H9 (cell line): ENCODE data around the gene STXBP6. TPM values are rescaled to one million over a fixed set of nuclear protein-coding genes. Genes with fewer than 3 reads are reported as not detected.

Experiments
- DNase-seq: peaks from one replicate; pipeline ENCODE4 v3.0.0-alpha.2; 2017
- H2AFZ ChIP-seq: one replicate; pipeline ENCODE4 v1.6.1; 2013; ENCODE audit warnings: mild to moderate bottlenecking, low read length, control low read depth, moderate library complexity
- H2AK5ac ChIP-seq: 2 replicates; pipeline ENCODE4 v1.6.1; 2013; ENCODE audit warnings: low read length, control low read depth, mixed read lengths; ENCODE audit not compliant: insufficient read length
- H2BK120ac ChIP-seq: one replicate; pipeline ENCODE4 v1.6.1; 2013; ENCODE audit warnings: low read depth, mild to moderate bottlenecking, low read length, control low read depth, inconsistent platforms; ENCODE audit not compliant: poor library complexity, severe bottlenecking
- H2BK12ac ChIP-seq: 2 replicates; pipeline ENCODE4 v1.6.1; 2013; ENCODE audit warnings: low read length, control low read depth, mixed read lengths, low read depth; ENCODE audit not compliant: insufficient read length
- H2BK15ac ChIP-seq: 2 replicates; pipeline ENCODE4 v1.6.1; 2013; ENCODE audit warnings: low read depth, low read length, control low read depth
- H2BK20ac ChIP-seq: one replicate; pipeline ENCODE4 v1.6.1; 2013; ENCODE audit warnings: low read depth, mild to moderate bottlenecking, low read length, control low read depth, inconsistent platforms; ENCODE audit not compliant: poor library complexity, severe bottlenecking
- H2BK5ac ChIP-seq: 2 replicates; pipeline ENCODE4 v1.6.1; 2013; ENCODE audit warnings: low read length, control low read depth, mixed read lengths; ENCODE audit not compliant: insufficient read length
- H3K14ac ChIP-seq: 2 replicates; pipeline ENCODE4 v1.6.1; 2013; ENCODE audit warnings: low read length, control low read depth; ENCODE audit not compliant: insufficient read depth
- H3K18ac ChIP-seq: 2 replicates; pipeline ENCODE4 v1.6.1; 2013; ENCODE audit warnings: low read depth, mild to moderate bottlenecking, mixed read lengths, low read length, control low read depth; ENCODE audit not compliant: insufficient read length
- H3K23ac ChIP-seq: 2 replicates; pipeline ENCODE4 v1.6.1; 2013; ENCODE audit warnings: low read length, control low read depth, mixed read lengths, low read depth; ENCODE audit not compliant: insufficient read length
- H3K23me2 ChIP-seq: 2 replicates; pipeline ENCODE4 v1.6.1; 2013; ENCODE audit warnings: low read depth, mild to moderate bottlenecking, mixed read lengths, low read length, control low read depth; ENCODE audit not compliant: insufficient read length, poor library complexity, severe bottlenecking
- H3K27ac ChIP-seq: 2 replicates; pipeline ENCODE4 v1.5.1; 2013; ENCODE audit warnings: low read length, control low read depth, mixed read lengths, low read depth; ENCODE audit not compliant: insufficient read length
- H3K27me3 ChIP-seq: 2 replicates; pipeline ENCODE4 v1.6.1; 2013; ENCODE audit warnings: low read length, control low read depth, inconsistent platforms; ENCODE audit not compliant: insufficient read depth
- H3K4ac ChIP-seq: 2 replicates; pipeline ENCODE4 v1.6.1; 2013; ENCODE audit warnings: low read depth, mild to moderate bottlenecking, control low read depth, inconsistent platforms, low read length, moderate library complexity
- H3K4me1 ChIP-seq: 2 replicates; pipeline ENCODE4 v1.6.1; 2013; ENCODE audit warnings: low read length, control low read depth, inconsistent platforms; ENCODE audit not compliant: insufficient read depth
- H3K4me2 ChIP-seq: 2 replicates; pipeline ENCODE4 v1.6.1; 2013; ENCODE audit warnings: low read length, control low read depth, mixed read lengths; ENCODE audit not compliant: insufficient read length, insufficient read depth
- H3K56ac ChIP-seq: 2 replicates; pipeline ENCODE4 v1.6.1; 2013; ENCODE audit warnings: low read depth, mild to moderate bottlenecking, mixed read lengths, low read length, control low read depth; ENCODE audit not compliant: insufficient read length
- H3K79me1 ChIP-seq: 2 replicates; pipeline ENCODE4 v1.6.1; 2013; ENCODE audit warnings: low read depth, mild to moderate bottlenecking, moderate library complexity, low read length, control low read depth, inconsistent platforms; ENCODE audit not compliant: insufficient read depth, poor library complexity, severe bottlenecking
- H3K79me2 ChIP-seq: 2 replicates; pipeline ENCODE4 v1.6.1; 2013; ENCODE audit warnings: low read length, control low read depth, inconsistent platforms; ENCODE audit not compliant: insufficient read depth
- H3K9ac ChIP-seq: 2 replicates; pipeline ENCODE4 v1.6.1; 2013; ENCODE audit warnings: low read length, control low read depth, mixed read lengths; ENCODE audit not compliant: insufficient read length; ENCODE audit errors: extremely low read depth
- H3K9me3 ChIP-seq: one replicate; pipeline ENCODE4 v1.6.1; 2013; ENCODE audit warnings: low read depth, low read length, inconsistent platforms; ENCODE audit not compliant: control insufficient read depth
- H3T11ph ChIP-seq: one replicate; pipeline ENCODE4 v1.6.1; 2013; ENCODE audit warnings: mild to moderate bottlenecking, low read length, control low read depth, inconsistent platforms
- H4K20me1 ChIP-seq: one replicate; pipeline ENCODE4 v1.6.1; 2013; ENCODE audit not compliant: control insufficient read depth, insufficient read length, insufficient read depth
- H4K5ac ChIP-seq: 2 replicates; pipeline ENCODE4 v1.6.1; 2013; ENCODE audit warnings: low read depth, mild to moderate bottlenecking, mixed read lengths, low read length, control low read depth; ENCODE audit not compliant: insufficient read length
- H4K8ac ChIP-seq: replicated peaks from 2 replicates; pipeline ENCODE4 v1.6.1; 2013; ENCODE audit warnings: low read length, control low read depth, mixed read lengths, low read depth; ENCODE audit not compliant: insufficient read length
- H4K91ac ChIP-seq: 2 replicates; pipeline ENCODE4 v1.6.1; 2013; ENCODE audit warnings: low read depth, mild to moderate bottlenecking, moderate library complexity, mixed read lengths, low read length, control low read depth; ENCODE audit not compliant: insufficient read length
- H3K27ac Mint-ChIP-seq, 3 experiments: 2 replicates in 2 of 3; 3 replicates in 1 of 3; pipeline ENCODE4 v1.8.0; 2020 to 2021; ENCODE audit warnings: mixed read lengths in 3 of 3, mild to moderate bottlenecking in 1 of 3, moderate library complexity in 1 of 3
- H3K27me3 Mint-ChIP-seq: 2 replicates; pipeline ENCODE4 v1.8.0; 2021; ENCODE audit warnings: low read depth, mild to moderate bottlenecking, moderate library complexity, mixed read lengths
- H3K36me3 Mint-ChIP-seq, 3 experiments: 2 replicates in 2 of 3; 3 replicates in 1 of 3; pipeline ENCODE4 v1.8.0; 2020 to 2021; ENCODE audit warnings: low read depth in 3 of 3, mixed read lengths in 3 of 3; ENCODE audit not compliant: insufficient read depth in 1 of 3
- H3K4me1 Mint-ChIP-seq, 2 experiments: 2 replicates each; pipeline ENCODE4 v1.8.0; 2020; ENCODE audit warnings: mixed read lengths in 2 of 2
- H3K4me3 Mint-ChIP-seq, 2 experiments: 2 replicates in 1 of 2; 3 replicates in 1 of 2; pipeline ENCODE4 v1.8.0; 2020 to 2021; ENCODE audit warnings: mild to moderate bottlenecking in 2 of 2, mixed read lengths in 2 of 2, moderate library complexity in 1 of 2
- H3K9me3 Mint-ChIP-seq, 2 experiments: 2 replicates in 1 of 2; 3 replicates in 1 of 2; pipeline ENCODE4 v1.8.0; 2020; ENCODE audit warnings: mild to moderate bottlenecking in 2 of 2, mixed read lengths in 2 of 2, moderate library complexity in 1 of 2
- WGBS: extraction: QIAGEN DNeasy Blood & Tissue Kit; methylation state at CpG from one replicate; pipeline ENCODE4 v1.1.7; 2013; ENCODE audit warnings: missing lambda C conversion rate, low lambda C conversion rate, mixed read lengths; ENCODE audit not compliant: insufficient read length; ENCODE audit errors: extremely low coverage; 5-methylcytosine and 5-hydroxymethylcytosine counted together
- total RNA-seq: library from RNA; stranded (reverse); gene quantifications from 2 replicates; pipeline ENCODE4 v1.2.1, GENCODE V29; 2021
- TF ChIP-seq, protein P1 (sequence below): fragments of 200-600 bp; sonication (generic); conservative IDR thresholded peaks from 3 replicates; pipeline ENCODE4 v1.8.0; 2021; ENCODE audit warnings: antibody characterized with exemption, mild to moderate bottlenecking

STXBP6 gene
- total RNA-seq, 1 experiment from 2014 or later: 3.6 TPM

- no peaks in the 10 kb centered on the region for H3K79me1 ChIP-seq
- H2BK5ac ChIP-seq: no peak overlapping the region
- H3K23me2 ChIP-seq: no peaks in the 10 kb centered on the region
- H2BK120ac ChIP-seq: no peak overlapping the region
- H2AK5ac ChIP-seq: no peak overlapping the region
- Mint-ChIP-seq H3K4me1 (peaks cover 5 to 8% of the 10 kb centered on the region in 2 experiments), H3K27me3 (0 out of 2 replicates have a peak, but pooled peaks cover 1% of the 10 kb centered on the region), H3K27ac (no peak overlapping the region), H3K9me3 (no peaks in the 10 kb centered on the region), H3K36me3 (no peaks in the 10 kb centered on the region), H3K4me3 (no peak overlapping the region)
- H3K4me1 ChIP-seq: no peaks in the 10 kb centered on the region; the same call in 1 of the 2 replicates
- H3K18ac ChIP-seq: no peak overlapping the region
- no peaks in the 10 kb centered on the region for H3K27me3 ChIP-seq
- no peak overlapping the region for H3K4ac ChIP-seq
- TF ChIP-seq, protein P1, sequence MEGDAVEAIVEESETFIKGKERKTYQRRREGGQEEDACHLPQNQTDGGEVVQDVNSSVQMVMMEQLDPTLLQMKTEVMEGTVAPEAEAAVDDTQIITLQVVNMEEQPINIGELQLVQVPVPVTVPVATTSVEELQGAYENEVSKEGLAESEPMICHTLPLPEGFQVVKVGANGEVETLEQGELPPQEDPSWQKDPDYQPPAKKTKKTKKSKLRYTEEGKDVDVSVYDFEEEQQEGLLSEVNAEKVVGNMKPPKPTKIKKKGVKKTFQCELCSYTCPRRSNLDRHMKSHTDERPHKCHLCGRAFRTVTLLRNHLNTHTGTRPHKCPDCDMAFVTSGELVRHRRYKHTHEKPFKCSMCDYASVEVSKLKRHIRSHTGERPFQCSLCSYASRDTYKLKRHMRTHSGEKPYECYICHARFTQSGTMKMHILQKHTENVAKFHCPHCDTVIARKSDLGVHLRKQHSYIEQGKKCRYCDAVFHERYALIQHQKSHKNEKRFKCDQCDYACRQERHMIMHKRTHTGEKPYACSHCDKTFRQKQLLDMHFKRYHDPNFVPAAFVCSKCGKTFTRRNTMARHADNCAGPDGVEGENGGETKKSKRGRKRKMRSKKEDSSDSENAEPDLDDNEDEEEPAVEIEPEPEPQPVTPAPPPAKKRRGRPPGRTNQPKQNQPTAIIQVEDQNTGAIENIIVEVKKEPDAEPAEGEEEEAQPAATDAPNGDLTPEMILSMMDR: no peak
- no peak overlapping the region for H3K23ac ChIP-seq
- no peak overlapping the region for H2BK12ac ChIP-seq
- H2BK15ac ChIP-seq: no peak overlapping the region
- H3K9me3 ChIP-seq: no peaks in the 10 kb centered on the region
- H3K79me2 ChIP-seq: no peaks in the 10 kb centered on the region
- no peak overlapping the region for H4K8ac ChIP-seq
- no CpG with 5 or more reads among the region's 6 CpGs for WGBS
- no peak for DNase-seq
- no peak overlapping the region for H3K56ac ChIP-seq
- H3T11ph ChIP-seq: no peak overlapping the region
- no peak overlapping the region for H3K14ac ChIP-seq
- H2BK20ac ChIP-seq: no peak overlapping the region
- H4K5ac ChIP-seq: no peak overlapping the region
- H4K20me1 ChIP-seq: no peaks in the 10 kb centered on the region
- no peak overlapping the region for H3K27ac ChIP-seq
- no peak overlapping the region for H2AFZ ChIP-seq
- no peak overlapping the region for H3K4me2 ChIP-seq
- H3K9ac ChIP-seq: no peak overlapping the region
- H4K91ac ChIP-seq: no peak overlapping the region
Observed at GRCh38 chr14:24798911-24799462, 251.0 kb downstream of the STXBP6 start.
